GM13977 (cell line): ENCODE results near the gene MED9.

Experiments used
- DNase-seq: peaks from one replicate; pipeline ENCODE4 v3.0.0; 2012; ENCODE audit warnings: low spot score
- CTCF ChIP-seq: IDR thresholded peaks from 2 replicates; pipeline ENCODE4 v1.5.1; 2012; ENCODE audit warnings: mild to moderate bottlenecking, control low read depth; ENCODE audit not compliant: insufficient read depth; ENCODE audit errors: extremely low read depth, missing control alignments
- in situ Hi-C: fragments of 300-500 bp; cut with MboI; formaldehyde crosslinking; loops from one replicate; pipeline ENCODE4 v1.12.0; 2022; ENCODE audit warnings: low sequenced_read_pairs, low pct_unique_long_range_greater_than_20kb, mixed read lengths, inconsistent platforms; ENCODE audit not compliant: unreplicated experiment

Gene MED9

GRCh38 chr17:17502741-17503565, 26.2 kb downstream of the MED9 start:
- no peak for TF ChIP-seq CTCF
- DNase-seq, result no peak
- in situ Hi-C loops, result loop anchor here (10.0 kb wide), 1 partner anchor 132 kb away; no protein-coding TSS in a partner anchor

DNA sequence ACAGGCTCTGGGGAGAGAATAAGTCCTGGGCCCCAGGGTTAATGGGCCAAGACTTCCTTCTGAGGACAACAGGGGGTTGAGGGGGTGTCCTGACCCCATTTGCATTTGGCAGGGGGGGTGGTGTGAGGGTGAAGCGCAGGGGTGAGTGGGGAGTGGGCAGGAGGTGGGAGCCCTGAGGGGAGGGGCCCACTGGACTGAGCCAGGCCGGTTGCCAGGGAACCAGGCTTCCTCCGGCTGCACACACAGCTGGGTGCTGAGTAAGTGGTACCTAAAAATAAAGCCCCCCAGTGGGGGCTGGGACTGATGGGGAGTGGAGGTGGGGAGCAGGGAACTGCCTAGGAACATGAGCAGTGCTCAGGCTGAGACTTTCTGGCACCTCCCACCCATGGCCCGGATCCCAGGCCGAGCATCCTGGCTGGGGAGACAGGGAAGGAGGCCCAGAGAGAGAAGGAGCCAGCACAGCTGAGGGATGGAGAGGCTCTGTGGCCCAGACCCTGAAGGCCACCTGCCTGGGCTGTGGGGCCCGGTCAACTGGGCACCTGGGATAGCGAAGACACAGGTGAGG, 26.8 kb downstream of the MED9 start:
- in situ Hi-C loops, result loop anchor here (10.0 kb wide), 1 partner anchor 131 kb away; no protein-coding TSS in a partner anchor
- no peak for DNase-seq
- TF ChIP-seq CTCF, result no peak

GRCh38 chr17:17504341-17505140, 27.7 kb downstream of the MED9 start:
- in situ Hi-C loops, result loop anchor here (10.0 kb wide), 1 partner anchor 130 kb away; no protein-coding TSS in a partner anchor
- no peak for TF ChIP-seq CTCF
- DNase-seq, result no peak

GRCh38 chr17:17505151-17505550, 28.4 kb downstream of the MED9 start:
- DNase-seq, result no peak
- in situ Hi-C loops, result loop anchor here (10.0 kb wide), 1 partner anchor 130 kb away; no protein-coding TSS in a partner anchor
- TF ChIP-seq CTCF, result no peak

GRCh38 chr17:17505610-17506171, 28.9 kb downstream of the MED9 start:
- no peak for DNase-seq
- TF ChIP-seq CTCF, result no peak
- in situ Hi-C loops, result loop anchor here (10.0 kb wide), 1 partner anchor 129 kb away; no protein-coding TSS in a partner anchor

DNA sequence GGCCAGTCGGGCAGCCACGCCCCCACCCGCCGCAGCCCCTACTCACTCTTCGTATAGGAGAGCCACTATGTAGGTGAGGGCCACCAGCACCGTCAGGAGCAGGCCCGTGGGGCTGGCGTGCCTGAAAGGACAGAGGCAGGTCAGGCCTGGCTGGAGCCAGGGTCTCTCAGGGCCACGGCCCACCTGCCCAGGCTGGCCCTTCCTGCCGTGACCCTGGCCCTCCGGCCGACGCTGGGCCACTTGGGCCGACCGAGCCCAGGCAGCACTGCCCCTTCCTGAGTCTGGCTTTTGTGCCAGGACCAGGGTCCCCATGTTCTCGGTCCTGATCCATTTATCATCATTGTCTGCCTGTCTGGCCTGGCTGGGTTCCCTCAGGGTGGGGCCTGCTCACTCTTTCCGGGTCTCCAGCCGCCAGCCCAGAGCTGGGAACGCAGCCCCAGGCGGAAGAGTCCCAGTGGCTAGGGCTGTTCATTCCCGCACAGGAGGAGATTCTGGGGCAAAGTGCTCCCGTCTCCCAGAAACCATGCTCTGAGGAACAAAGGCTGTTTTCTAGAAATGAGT, 29.5 kb downstream of the MED9 start:
- in situ Hi-C loops, result loop anchor here (10.0 kb wide), 1 partner anchor 129 kb away; no protein-coding TSS in a partner anchor
- TF ChIP-seq CTCF, result no peak
- DNase-seq, result no peak
